Measurements from ENCODE around the gene TMEM8B.

Gene TMEM8B

GRCh38 chr9:35829084-35829763 lies at the start of gene TMEM8B:
Gene TMEM8B (plus strand): TSS chr9:35829228. CDS start chr9:35829448, 220 bp downstream.
- in situ Hi-C loops (cut with MboI; ENCODE audit: low sequenced_read_pairs), result no loop called here

GRCh38 chr9:35781066-35781465 lies 48.0 kb upstream of the TMEM8B start:
- in situ Hi-C loops (cut with MboI; ENCODE audit: low sequenced_read_pairs), result no loop called here

- in situ Hi-C loops (cut with MboI; ENCODE audit: low sequenced_read_pairs), result no loop called here
These were observed 45.6 kb upstream of the TMEM8B start for GRCh38 chr9:35783418-35783817.

- in situ Hi-C loops (cut with MboI; ENCODE audit: low sequenced_read_pairs), result no loop called here
These were observed 39.5 kb upstream of the TMEM8B start for GRCh38 chr9:35789541-35789940.

- in situ Hi-C loops (cut with MboI; ENCODE audit: low sequenced_read_pairs), result no loop called here
These were observed 39.0 kb upstream of the TMEM8B start for GRCh38 chr9:35790025-35790384.

- in situ Hi-C loops (cut with MboI; ENCODE audit: low sequenced_read_pairs), result no loop called here
These were observed 38.4 kb upstream of the TMEM8B start for GRCh38 chr9:35790385-35791296.

- in situ Hi-C loops (cut with MboI; ENCODE audit: low sequenced_read_pairs), result no loop called here
These were observed 37.6 kb upstream of the TMEM8B start, which contains the start of gene NPR2 for GRCh38 chr9:35791297-35791921. Gene NPR2 (plus strand): TSS chr9:35791591. CDS start chr9:35792409, 818 bp downstream.

GRCh38 chr9:35792024-35792813 lies 36.8 kb upstream of the TMEM8B start:
- in situ Hi-C loops (cut with MboI; ENCODE audit: low sequenced_read_pairs), result no loop called here

- in situ Hi-C loops (cut with MboI; ENCODE audit: low sequenced_read_pairs), result no loop called here
These were observed 36.2 kb upstream of the TMEM8B start for GRCh38 chr9:35792826-35793225.

GRCh38 chr9:35793461-35793860 lies 35.6 kb upstream of the TMEM8B start:
- in situ Hi-C loops (cut with MboI; ENCODE audit: low sequenced_read_pairs), result no loop called here

GRCh38 chr9:35795695-35796094 lies 33.3 kb upstream of the TMEM8B start:
- in situ Hi-C loops (cut with MboI; ENCODE audit: low sequenced_read_pairs), result no loop called here

- in situ Hi-C loops (cut with MboI; ENCODE audit: low sequenced_read_pairs), result no loop called here
These were observed 31.5 kb upstream of the TMEM8B start for GRCh38 chr9:35797311-35798109.

GRCh38 chr9:35798658-35799374 lies 30.2 kb upstream of the TMEM8B start:
- in situ Hi-C loops (cut with MboI; ENCODE audit: low sequenced_read_pairs), result no loop called here

GRCh38 chr9:35800530-35800929 lies 28.5 kb upstream of the TMEM8B start:
- in situ Hi-C loops (cut with MboI; ENCODE audit: low sequenced_read_pairs), result no loop called here

GRCh38 chr9:35801328-35802128 lies 27.5 kb upstream of the TMEM8B start:
- in situ Hi-C loops (cut with MboI; ENCODE audit: low sequenced_read_pairs), result no loop called here

GRCh38 chr9:35806101-35806500 lies 22.9 kb upstream of the TMEM8B start:
- in situ Hi-C loops (cut with MboI; ENCODE audit: low sequenced_read_pairs), result no loop called here

- in situ Hi-C loops (cut with MboI; ENCODE audit: low sequenced_read_pairs), result no loop called here
These were observed 20.6 kb upstream of the TMEM8B start for GRCh38 chr9:35808433-35808832.

GRCh38 chr9:35810122-35810521 lies 18.9 kb upstream of the TMEM8B start:
- in situ Hi-C loops (cut with MboI; ENCODE audit: low sequenced_read_pairs), result no loop called here
